AG09319 (cell line): ENCODE measurements around the gene SLC9A3.

Experiments
- DNase-seq: peaks from one replicate; pipeline ENCODE4 v3.0.0-alpha.2; 2010; ENCODE audit warnings: low read depth; ENCODE audit errors: extremely low read depth
- CTCF ChIP-seq: IDR thresholded peaks from 2 replicates; pipeline ENCODE4 v1.5.1; 2011; ENCODE audit warnings: low read depth, mild to moderate bottlenecking, inconsistent platforms, low read length, moderate library complexity

The SLC9A3 gene

DNA sequence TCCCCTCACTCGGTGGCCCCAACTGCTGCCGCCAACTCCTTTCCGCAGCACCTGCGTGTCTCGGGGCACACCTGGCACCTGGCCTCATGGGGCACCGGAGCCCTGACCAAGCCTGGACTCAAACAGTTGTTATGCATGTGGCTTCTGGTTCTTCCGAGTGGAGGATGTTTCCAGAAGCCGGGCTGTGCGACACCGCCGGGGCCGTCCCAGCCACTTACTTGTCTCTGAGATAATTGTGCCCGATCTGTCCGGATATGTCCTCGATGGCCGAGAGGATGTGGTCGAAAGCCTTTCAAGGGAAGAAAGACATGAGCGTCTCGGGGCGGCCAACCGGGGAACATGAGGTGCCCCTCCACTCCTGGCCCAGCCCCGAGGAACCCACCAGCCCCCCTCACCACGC is 42.9 kb downstream of the SLC9A3 start:
- no peak for DNase-seq
- TF ChIP-seq CTCF = no peak

DNA sequence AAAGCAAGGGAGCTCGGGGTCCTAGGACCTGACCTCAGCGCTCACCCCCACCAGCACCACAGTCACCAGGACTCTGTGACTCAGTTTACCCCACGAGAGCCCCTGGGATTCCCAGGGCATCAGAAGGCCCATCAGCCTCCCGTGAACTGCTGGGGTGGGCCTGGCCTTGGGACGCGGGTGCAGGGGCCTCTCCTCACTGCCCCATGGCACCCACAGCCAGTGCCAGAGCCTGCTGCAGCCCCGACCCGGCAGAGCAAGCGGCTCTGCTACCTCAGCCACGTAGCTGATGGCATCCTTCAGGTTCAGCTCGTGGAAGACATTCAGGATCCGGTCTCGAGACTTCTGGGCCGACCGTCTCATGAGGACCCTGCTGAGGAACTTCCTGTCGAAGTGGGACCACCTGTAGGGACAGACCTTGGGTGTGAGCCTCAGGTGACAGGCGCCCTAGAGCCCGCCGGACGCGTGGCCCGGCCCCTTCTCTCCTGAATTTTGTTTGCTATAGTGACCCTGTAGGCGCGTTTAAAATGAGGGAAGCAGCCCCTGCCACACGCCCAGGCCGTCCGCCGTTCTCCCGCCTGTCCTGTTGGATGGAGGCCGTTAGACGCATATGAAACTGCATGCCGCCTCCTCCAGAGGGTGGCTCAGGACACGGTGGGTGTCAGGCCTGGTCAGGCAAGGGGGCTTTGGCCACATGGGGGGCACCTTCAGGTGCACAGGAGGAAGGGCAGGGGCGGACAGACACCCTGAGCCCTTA is 44.5 kb downstream of the SLC9A3 start:
- TF ChIP-seq CTCF = no peak
- no peak for DNase-seq

- DNase-seq = no peak
- no peak for TF ChIP-seq CTCF
Observed at GRCh38 chr5:478982-479535, 45.2 kb downstream of the SLC9A3 start.

- DNase-seq = no peak
- TF ChIP-seq CTCF = no peak
Observed at GRCh38 chr5:478369-478981, 45.8 kb downstream of the SLC9A3 start.

- no peak for TF ChIP-seq CTCF
- DNase-seq = no peak
Observed at GRCh38 chr5:477871-478270, 46.4 kb downstream of the SLC9A3 start.

- no peak for DNase-seq
- TF ChIP-seq CTCF = no peak
Observed at GRCh38 chr5:477247-477646, 47.0 kb downstream of the SLC9A3 start.

GRCh38 chr5:476814-477175 is 47.5 kb downstream of the SLC9A3 start:
- TF ChIP-seq CTCF = no peak
- no peak for DNase-seq
